ENCODE measurements around the gene GPR183.

GPR183 gene

DNA sequence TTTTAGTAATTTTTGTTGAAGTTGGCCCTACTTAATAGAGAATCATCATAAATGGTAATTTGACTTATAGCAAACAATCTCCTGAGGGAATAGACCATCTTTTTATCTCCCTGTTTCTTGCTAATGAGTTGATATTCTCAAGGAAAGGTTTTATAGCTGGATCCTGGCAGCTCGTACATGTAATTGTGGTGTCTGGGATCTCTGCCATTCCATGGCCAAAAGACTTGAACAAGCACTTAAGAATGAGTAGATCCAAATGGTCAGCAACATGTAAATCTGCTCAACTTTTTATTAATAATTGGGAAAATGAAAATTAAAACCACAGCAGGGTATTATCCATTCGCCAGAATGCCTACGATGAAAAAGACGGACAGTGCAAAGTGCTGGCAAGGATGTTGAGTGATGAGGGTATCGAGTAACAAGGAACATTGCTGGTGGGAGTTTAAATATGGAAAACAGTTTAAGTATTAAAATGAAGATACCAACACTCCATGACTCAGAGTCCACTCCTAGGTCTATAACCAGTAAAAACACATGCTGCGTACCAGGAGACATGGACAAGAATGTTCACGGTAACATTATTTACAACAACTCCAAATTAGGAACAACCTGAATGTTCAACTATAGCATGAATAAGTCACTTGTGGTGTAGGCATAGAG is 43.9 kb downstream of the GPR183 start:
- TF ChIP-seq Cebpa-rat (IDR thresholded peaks at IDR 0.05): no peak
- Histone ChIP-seq H3K27ac (peak overlapping the region in 9 of 11 experiments; percentile 9 to 93 (median 64); a peak in 17 of 22 replicates), H3K27me3 (no peaks in the 10 kb centered on the region), H4K20me1 (peaks cover 0 to 32% (median 0%) of the 10 kb centered on the region in 11 experiments; a peak in 6 of 22 replicates), H3K36me3 (peaks cover 7 to 57% (median 31%) of the 10 kb centered on the region in 11 experiments; a peak in 20 of 22 replicates), H3K4me2 (peak overlapping the region; percentile 69 to 91 (median 82)), H3K4me1 (peaks cover 85 to 100% (median 97%) of the 10 kb centered on the region in 10 experiments), H3K9ac (peak overlapping the region in 6 of 11 experiments; percentile 39 to 67 (median 58); a peak in 8 of 22 replicates), H3K9me3 (replicated peaks in 1 of 11) (no peaks in the 10 kb centered on the region), H3K4me3 (no peak overlapping the region)

- Histone ChIP-seq H3K4me1 (peaks cover 71 to 98% (median 88%) of the 10 kb centered on the region in 10 experiments), H3K27ac (peak overlapping the region in 8 of 11 experiments; percentile 88 to 96 (median 92); a peak in 13 of 22 replicates), H4K20me1 (peaks cover 0 to 21% (median 0%) of the 10 kb centered on the region in 11 experiments; a peak in 6 of 22 replicates), H3K4me2 (peak overlapping the region; percentile 69 to 97 (median 86); a peak in 21 of 22 replicates), H3K9me3 (replicated peaks in 1 of 11) (no peaks in the 10 kb centered on the region), H3K36me3 (peaks cover 0 to 46% (median 19%) of the 10 kb centered on the region in 11 experiments; a peak in 13 of 22 replicates), H3K9ac (peak overlapping the region in 1 of 11 experiments; percentile 7; a peak in 3 of 22 replicates), H3K27me3 (no peaks in the 10 kb centered on the region), H3K4me3 (no peak overlapping the region)
- no peak for TF ChIP-seq Cebpa-rat (IDR thresholded peaks at IDR 0.05)
These were observed 46.1 kb downstream of the GPR183 start for GRCh38 chr13:99261059-99261458.

- 0 out of 20 replicates have a peak overlapping the region, but pooled peaks of 1 of the 10 experiments have one; percentile 65 for H3K4me3 ChIP-seq
- TF ChIP-seq Cebpa-rat (IDR thresholded peaks at IDR 0.05): no peak
- H3K27me3 ChIP-seq: no peaks in the 10 kb centered on the region
- peaks cover 0 to 19% (median 0%) of the 10 kb centered on the region in 11 experiments; a peak in 6 of 22 replicates for H4K20me1 ChIP-seq
- peak overlapping the region in 9 of 11 experiments; percentile 85 to 96 (median 91); a peak in 17 of 22 replicates for H3K27ac ChIP-seq
- peaks cover 4 to 54% (median 26%) of the 10 kb centered on the region in 11 experiments for H3K36me3 ChIP-seq
- peak overlapping the region in 4 of 11 experiments; percentile 82 to 89 (median 86); a peak in 5 of 22 replicates for H3K9ac ChIP-seq
- peaks cover 73 to 100% (median 91%) of the 10 kb centered on the region in 10 experiments for H3K4me1 ChIP-seq
- peaks cover 0 to under 1% (median 0%) of the 10 kb centered on the region in 11 experiments; a peak in 3 of 22 replicates for H3K9me3 ChIP-seq (replicated peaks in 1 of 11)
- H3K4me2 ChIP-seq: peak overlapping the region; percentile 69 to 97 (median 86)
These were observed 47.0 kb downstream of the GPR183 start for GRCh38 chr13:99260216-99260615.

DNA sequence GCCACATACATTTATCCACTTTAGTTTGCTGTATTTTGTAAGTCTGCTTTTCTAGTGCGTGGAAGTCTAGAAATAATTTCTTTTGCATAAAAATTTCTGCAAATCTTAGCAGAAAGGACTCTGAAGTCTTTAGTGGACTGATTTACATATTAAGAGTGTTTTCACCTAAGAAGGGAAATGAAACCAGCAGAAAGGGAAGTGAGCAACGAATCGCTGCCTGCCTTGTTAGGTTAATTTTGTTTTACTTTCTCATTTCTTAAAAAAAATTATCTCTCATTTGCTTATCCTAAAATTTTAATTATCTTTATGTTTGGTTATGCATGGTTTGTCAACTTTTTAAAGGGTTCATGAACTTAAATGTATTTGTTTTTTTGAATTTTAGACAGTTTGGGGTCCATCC is 48.3 kb downstream of the GPR183 start:
- Histone ChIP-seq H3K27me3 (no peaks in the 10 kb centered on the region), H3K4me1 (peaks cover 72 to 98% (median 91%) of the 10 kb centered on the region in 10 experiments), H3K36me3 (peaks cover 15 to 56% (median 37%) of the 10 kb centered on the region in 11 experiments), H3K4me3 (peak overlapping the region; percentile 39 to 77 (median 64); a peak in 16 of 20 replicates), H3K9me3 (replicated peaks in 1 of 11) (peaks cover 0 to 11% (median 0%) of the 10 kb centered on the region in 11 experiments; a peak in 5 of 22 replicates), H3K4me2 (peak overlapping the region; percentile 69 to 97 (median 86)), H4K20me1 (peaks cover 0 to 7% (median 0%) of the 10 kb centered on the region in 11 experiments; a peak in 2 of 22 replicates), H3K9ac (peak overlapping the region; percentile 42 to 89 (median 82); a peak in 20 of 22 replicates), H3K27ac (peak overlapping the region; percentile 60 to 96 (median 89))
- no peak for TF ChIP-seq Cebpa-rat (IDR thresholded peaks at IDR 0.05)

DNA sequence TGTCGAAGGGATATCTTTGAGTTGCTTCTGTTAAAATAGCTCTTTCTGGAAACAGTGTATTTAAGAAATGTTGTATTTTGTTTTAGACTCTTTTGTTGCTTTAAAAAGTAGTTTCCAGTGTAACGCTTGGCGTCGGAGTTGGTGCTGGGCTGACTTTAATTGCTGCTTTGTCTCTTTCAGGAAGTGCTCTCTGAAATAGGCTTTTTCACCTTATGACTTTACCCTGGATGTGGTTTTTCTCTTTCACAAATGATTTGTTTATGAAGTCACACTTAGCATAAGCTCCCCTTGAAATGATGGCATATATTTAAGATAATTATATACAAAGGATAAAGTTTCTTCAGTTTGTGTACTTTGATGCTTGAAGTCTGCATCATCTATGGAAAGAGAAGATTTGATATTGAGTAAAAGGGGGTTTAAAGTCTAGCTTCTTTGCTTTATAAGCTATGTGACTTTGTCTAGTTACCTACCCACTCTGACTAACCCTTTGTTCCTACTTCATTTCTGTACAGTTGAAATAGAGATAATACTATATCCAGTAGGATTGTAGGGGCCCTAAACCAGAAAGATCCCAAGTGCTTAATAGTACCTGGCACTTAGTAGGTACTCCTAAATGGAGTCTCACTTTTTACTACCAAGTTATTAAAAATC is 48.9 kb downstream of the GPR183 start, which contains the start of gene GPR18:
GPR18 (minus strand) TSS at position 170 of the 651 bp plus-strand sequence. CDS start 2,507 bp downstream, outside the sequence.
- Histone ChIP-seq H3K9me3 (replicated peaks in 1 of 11) (peaks cover 0 to 11% (median 0%) of the 10 kb centered on the region in 11 experiments; a peak in 5 of 22 replicates), H3K4me3 (peak within 1 kb of the TSS; percentile 39 to 77 (median 64)), H3K4me2 (peak within 1 kb of the TSS; percentile 69 to 97 (median 86)), H3K9ac (peak within 1 kb of the TSS; percentile 71 to 89 (median 82)), H4K20me1 (peaks cover 0 to 5% (median 0%) of the 10 kb centered on the region in 11 experiments; a peak in 2 of 22 replicates), H3K36me3 (peaks cover 17 to 60% (median 43%) of the 10 kb centered on the region in 11 experiments), H3K27ac (peak within 1 kb of the TSS; percentile 60 to 96 (median 89)), H3K27me3 (no peaks in the 10 kb centered on the region), H3K4me1 (peaks cover 66 to 92% (median 87%) of the 10 kb centered on the region in 10 experiments)
- no peak for TF ChIP-seq Cebpa-rat (IDR thresholded peaks at IDR 0.05)

- H3K9ac ChIP-seq: peak overlapping the region; percentile 66 to 89 (median 82); a peak in 21 of 22 replicates
- H3K27me3 ChIP-seq: no peaks in the 10 kb centered on the region
- peak overlapping the region; percentile 60 to 97 (median 85); a peak in 21 of 22 replicates for H3K4me2 ChIP-seq
- H3K27ac ChIP-seq: peak overlapping the region; percentile 24 to 96 (median 89); a peak in 21 of 22 replicates
- peaks cover 17 to 63% (median 48%) of the 10 kb centered on the region in 11 experiments for H3K36me3 ChIP-seq
- peaks cover 0 to 11% (median 0%) of the 10 kb centered on the region in 11 experiments; a peak in 5 of 22 replicates for H3K9me3 ChIP-seq (replicated peaks in 1 of 11)
- H3K4me1 ChIP-seq: peaks cover 56 to 87% (median 77%) of the 10 kb centered on the region in 10 experiments
- no peak for TF ChIP-seq Cebpa-rat (IDR thresholded peaks at IDR 0.05)
- peaks cover 0 to 6% (median 0%) of the 10 kb centered on the region in 11 experiments; a peak in 2 of 22 replicates for H4K20me1 ChIP-seq
- H3K4me3 ChIP-seq: peak overlapping the region; percentile 39 to 77 (median 64)
These were observed 49.9 kb downstream of the GPR183 start for GRCh38 chr13:99257291-99257690.

GRCh38 chr13:99256709-99257108 is 50.5 kb downstream of the GPR183 start:
- Histone ChIP-seq H3K27me3 (no peaks in the 10 kb centered on the region), H3K9me3 (replicated peaks in 1 of 11) (peaks cover 0 to 11% (median 0%) of the 10 kb centered on the region in 11 experiments; a peak in 5 of 22 replicates), H3K36me3 (peaks cover 17 to 66% (median 50%) of the 10 kb centered on the region in 11 experiments), H3K4me1 (peaks cover 56 to 89% (median 71%) of the 10 kb centered on the region in 10 experiments), H3K9ac (peak overlapping the region; percentile 66 to 89 (median 82)), H3K4me2 (peak overlapping the region; percentile 69 to 97 (median 85)), H3K4me3 (peak overlapping the region; percentile 39 to 77 (median 64)), H3K27ac (peak overlapping the region; percentile 39 to 96 (median 89); a peak in 21 of 22 replicates), H4K20me1 (peaks cover 0 to 8% (median 0%) of the 10 kb centered on the region in 11 experiments; a peak in 2 of 22 replicates)
- TF ChIP-seq Cebpa-rat (IDR thresholded peaks at IDR 0.05): peak in 8 of 11 experiments; percentile 54 to 94 (median 74); a peak in 13 of 22 replicates

- H3K4me1 ChIP-seq: peaks cover 56 to 89% (median 67%) of the 10 kb centered on the region in 10 experiments
- peak overlapping the region; percentile 39 to 77 (median 64); a peak in 18 of 20 replicates for H3K4me3 ChIP-seq
- H3K9ac ChIP-seq: peak overlapping the region; percentile 68 to 89 (median 82); a peak in 21 of 22 replicates
- no peaks in the 10 kb centered on the region for H3K27me3 ChIP-seq
- H4K20me1 ChIP-seq: peaks cover 0 to 11% (median 0%) of the 10 kb centered on the region in 11 experiments; a peak in 2 of 22 replicates
- peak overlapping the region; percentile 39 to 96 (median 89); a peak in 21 of 22 replicates for H3K27ac ChIP-seq
- H3K9me3 ChIP-seq (replicated peaks in 1 of 11): peaks cover 0 to 11% (median 0%) of the 10 kb centered on the region in 11 experiments; a peak in 5 of 22 replicates
- peaks cover 17 to 66% (median 51%) of the 10 kb centered on the region in 11 experiments for H3K36me3 ChIP-seq
- peak overlapping the region; percentile 69 to 97 (median 85) for H3K4me2 ChIP-seq
- no peak for TF ChIP-seq Cebpa-rat (IDR thresholded peaks at IDR 0.05)
These were observed 50.9 kb downstream of the GPR183 start for GRCh38 chr13:99256283-99256682.
